IMR-90 (cell line): ENCODE data around the gene CYFIP1. TPM values are rescaled to one million over a fixed set of nuclear protein-coding genes. Genes with fewer than 3 reads are reported as not detected.

Source experiments
- ATAC-seq: fragments of 200-7000 bp; cut with Tn5 transposase; 2 replicates; pipeline ENCODE4 v1.9.1; 2020; ENCODE audit warnings: low read depth, mild to moderate bottlenecking, moderate library complexity
- BruUV-seq: library from RNA; stranded (reverse); fragments of 400-500 nt; replicated peaks from 2 replicates; lab custom pipeline; 2021; lab: Mats Ljungman, UMichigan
- CTCF ChIA-PET: fragments of 300-600 bp; formaldehyde crosslinking; extraction: SDS; loops from one replicate; lab custom pipeline; 2021; ENCODE audit warnings: antibody characterized with exemption; lab: Yijun Ruan, JAX
- POLR2A ChIA-PET: fragments of 300-600 bp; sonication (Branson Sonifier 250); formaldehyde crosslinking; loops from one replicate; lab custom pipeline; 2022; ENCODE audit warnings: antibody characterized with exemption; ENCODE audit not compliant: unreplicated experiment; lab: Charles Lee
- DNase-seq: peaks from one replicate; pipeline ENCODE4 v3.0.0; 2013
- H2AFZ ChIP-seq: replicated peaks from 2 replicates; pipeline ENCODE3; 2013; ENCODE audit warnings: low read length, mild to moderate bottlenecking; ENCODE audit not compliant: poor library complexity
- H2AK5ac ChIP-seq: 2 replicates; pipeline ENCODE4 v1.6.1; 2013; ENCODE audit warnings: low read depth, low read length, inconsistent platforms
- H2AK9ac ChIP-seq: replicated peaks from 2 replicates; pipeline ENCODE3; 2013; ENCODE audit warnings: mild to moderate bottlenecking, low read depth, low read length, moderate library complexity; ENCODE audit not compliant: poor library complexity
- H2BK120ac ChIP-seq: 2 replicates; pipeline ENCODE4 v1.6.1; 2013; ENCODE audit warnings: low read depth, low read length, inconsistent platforms
- H2BK15ac ChIP-seq: 3 replicates; pipeline ENCODE4 v1.6.1; 2013; ENCODE audit warnings: low read depth, low read length, inconsistent platforms
- H2BK20ac ChIP-seq: 2 replicates; pipeline ENCODE4 v1.6.1; 2013; ENCODE audit warnings: low read depth, mild to moderate bottlenecking, inconsistent platforms, low read length, moderate library complexity
- H2BK5ac ChIP-seq: 2 replicates; pipeline ENCODE4 v1.6.1; 2013; ENCODE audit warnings: mild to moderate bottlenecking, low read depth, low read length, inconsistent platforms; ENCODE audit not compliant: poor library complexity, severe bottlenecking
- H3K14ac ChIP-seq: replicated peaks from 2 replicates; pipeline ENCODE4 v1.6.1; 2013; ENCODE audit warnings: low read depth, low read length, inconsistent platforms
- H3K18ac ChIP-seq: 2 replicates; pipeline ENCODE4 v1.6.1; 2013; ENCODE audit warnings: low read depth, low read length, control low read depth
- H3K23ac ChIP-seq: 2 replicates; pipeline ENCODE4 v1.6.1; 2013; ENCODE audit warnings: low read depth, low read length, inconsistent platforms
- H3K27ac ChIP-seq: 2 replicates; pipeline ENCODE4 v1.5.1; 2013; ENCODE audit warnings: mild to moderate bottlenecking, control low read depth, low read length; ENCODE audit not compliant: insufficient read depth
- H3K27me3 ChIP-seq: 2 replicates; pipeline ENCODE4 v1.6.1; 2013; ENCODE audit warnings: low read length; ENCODE audit not compliant: control insufficient read depth, insufficient read depth
- H3K36me3 ChIP-seq: 2 replicates; pipeline ENCODE4 v1.6.1; 2013; ENCODE audit warnings: low read length, mixed read lengths; ENCODE audit not compliant: control insufficient read depth, insufficient read depth
- H3K4ac ChIP-seq: 2 replicates; pipeline ENCODE4 v1.6.1; 2013; ENCODE audit warnings: low read depth, low read length, inconsistent platforms
- H3K4me1 ChIP-seq: 2 replicates; pipeline ENCODE4 v1.6.1; 2013; ENCODE audit warnings: low read length, mixed read lengths; ENCODE audit not compliant: control insufficient read depth, insufficient read depth
- H3K4me2 ChIP-seq: 2 replicates; pipeline ENCODE4 v1.6.1; 2013; ENCODE audit warnings: low read depth, mild to moderate bottlenecking, control low read depth, low read length, moderate library complexity
- H3K4me3 ChIP-seq: 2 replicates; pipeline ENCODE4 v1.5.1; 2013; ENCODE audit warnings: low read depth, mild to moderate bottlenecking, control low read depth, low read length, moderate library complexity; ENCODE audit not compliant: insufficient read depth
- H3K56ac ChIP-seq: 2 replicates; pipeline ENCODE4 v1.6.1; 2013; ENCODE audit warnings: low read length, inconsistent platforms; ENCODE audit not compliant: insufficient read depth; ENCODE audit errors: extremely low read depth
- H3K79me1 ChIP-seq, 2 experiments: 2 replicates each; pipeline ENCODE4 v1.6.1; 2013; ENCODE audit warnings: low read length in 2 of 2, inconsistent platforms in 1 of 2, low read depth in 1 of 2
- H3K9ac ChIP-seq: 2 replicates; pipeline ENCODE4 v1.6.1; 2013; ENCODE audit warnings: low read depth, low read length, control low read depth
- H3K9me1 ChIP-seq: 2 replicates; pipeline ENCODE4 v1.6.1; 2013; ENCODE audit warnings: low read length, inconsistent platforms; ENCODE audit not compliant: insufficient read depth
- H3K9me3 ChIP-seq: 2 replicates; pipeline ENCODE4 v1.6.1; 2013; ENCODE audit warnings: low read length; ENCODE audit not compliant: control insufficient read depth, insufficient read depth
- H4K20me1 ChIP-seq: 2 replicates; pipeline ENCODE4 v1.6.1; 2013; ENCODE audit warnings: low read length, inconsistent platforms; ENCODE audit not compliant: insufficient read depth
- H4K5ac ChIP-seq: 2 replicates; pipeline ENCODE4 v1.6.1; 2013; ENCODE audit warnings: mild to moderate bottlenecking, low read depth, low read length, control low read depth
- H4K8ac ChIP-seq, 2 experiments: 2 replicates each; pipeline ENCODE4 v1.6.1; 2013; ENCODE audit warnings: low read depth in 2 of 2, low read length in 2 of 2, control low read depth in 1 of 2, inconsistent platforms in 1 of 2
- H4K91ac ChIP-seq: 2 replicates; pipeline ENCODE4 v1.6.1; 2013; ENCODE audit warnings: low read depth, low read length, inconsistent platforms; ENCODE audit not compliant: insufficient read depth
- BHLHE40 ChIP-seq: fragments of 150-350 bp; IDR thresholded peaks from 2 replicates; pipeline ENCODE4 v1.6.1; 2016; ENCODE audit warnings: mild to moderate bottlenecking, low read depth, low read length
- MAFK ChIP-seq: IDR thresholded peaks from 2 replicates; pipeline ENCODE4 v1.6.1; 2012; ENCODE audit warnings: low read depth, low read length, improper control_type of control experiment
- MAZ ChIP-seq: IDR thresholded peaks from 2 replicates; pipeline ENCODE4 v1.6.1; 2012; ENCODE audit warnings: low read depth, mild to moderate bottlenecking, low read length, improper control_type of control experiment, moderate library complexity, borderline replicate concordance
- POLR2A ChIP-seq: IDR thresholded peaks from 2 replicates; pipeline ENCODE4 v1.6.1; 2012; ENCODE audit warnings: mild to moderate bottlenecking, low read depth, low read length
- RFX5 ChIP-seq: IDR thresholded peaks from 2 replicates; pipeline ENCODE4 v1.8.0; 2012; ENCODE audit warnings: low read depth, mild to moderate bottlenecking, low read length, moderate library complexity
- WGBS, 2 experiments: methylation state at CpG; one replicate each; pipeline versions ENCODE4 v1.1.5 to v1.1.7; 2013; ENCODE audit warnings: missing lambda C conversion rate in 2 of 2; ENCODE audit not compliant: insufficient read length in 1 of 2; ENCODE audit errors: extremely low coverage in 2 of 2; 5-methylcytosine and 5-hydroxymethylcytosine counted together
- dilution Hi-C: fragments of 300-500 bp; cut with HindIII; formaldehyde crosslinking; loops from one replicate; pipeline ENCODE4 v1.14.3; 2018; ENCODE audit warnings: low sequenced_read_pairs; ENCODE audit not compliant: unreplicated experiment
- in situ Hi-C: fragments of 300-500 bp; cut with MboI; formaldehyde crosslinking; loops from 3 replicates; pipeline ENCODE4 v1.14.3; 2019; ENCODE audit warnings: low sequenced_read_pairs, inconsistent platforms, mixed read lengths
- intact Hi-C: fragments of 100-400 bp; cut with micrococcal nuclease; formaldehyde crosslinking; loops from 2 replicates; pipeline ENCODE4 v1.10.0; 2022
- polyA plus RNA-seq, 3 experiments: library from polyadenylated mRNA; depleted of rRNA; stranded (reverse); fragments of >200 nt; gene quantifications; 2 replicates each; pipeline ENCODE4 v1.2.3, GENCODE V29; 2012; ENCODE audit warnings: low replicate concordance in 1 of 3
- total RNA-seq: library from RNA; depleted of rRNA; stranded (reverse); fragments of >200 nt; gene quantifications from 2 replicates; pipeline ENCODE4 v1.2.3, GENCODE V29; 2012
- TF ChIP-seq, protein P1 (sequence below): fragments of 150-350 bp; IDR thresholded peaks from 2 replicates; pipeline ENCODE4 v1.6.1; 2016; ENCODE audit warnings: low read depth, mild to moderate bottlenecking, low read length, moderate library complexity, borderline replicate concordance
- TF ChIP-seq, protein P2 (sequence below): fragments of 150-350 bp; IDR thresholded peaks from 2 replicates; pipeline ENCODE4 v1.6.1; 2017; ENCODE audit warnings: mild to moderate bottlenecking, antibody characterized with exemption, low read length, low read depth

Gene CYFIP1
- total and polyA plus RNA-seq, 2 of the 4 experiments (the other 2 are of a cell fraction), result 58.4 to 163 TPM

DNA sequence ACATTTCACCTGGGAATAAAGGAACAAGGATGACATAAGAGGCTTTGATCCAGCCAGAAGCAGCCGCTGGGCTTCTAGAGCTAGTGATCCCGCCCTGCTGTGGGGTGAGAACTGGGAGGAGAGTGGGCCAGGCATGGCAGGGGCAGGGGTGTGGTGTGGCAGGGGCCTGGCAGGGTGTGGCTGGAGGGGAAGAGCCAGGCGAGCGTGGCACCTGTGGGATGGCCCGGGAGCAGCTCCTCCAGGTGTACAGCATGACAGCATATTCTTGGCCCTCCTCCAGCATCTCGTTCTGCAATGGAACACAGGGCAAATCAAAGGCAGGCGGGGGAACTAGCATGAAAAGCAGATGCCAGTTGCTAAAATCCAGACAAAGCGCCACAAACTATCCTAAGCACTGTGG is 35.5 kb downstream of the CYFIP1 start:
- intact Hi-C loops (no loop called here), dilution Hi-C loops (no loop called here), in situ Hi-C loops (no loop called here)
- no peak for DNase-seq
- Histone ChIP-seq H3K4ac (no peak overlapping the region), H2BK5ac (no peak overlapping the region), H2AFZ (no peak overlapping the region), H3K36me3 (peaks cover 38% of the 10 kb centered on the region), H3K56ac (no peak overlapping the region), H2BK20ac (no peak overlapping the region), H3K79me1 (peaks cover 13 to 57% of the 10 kb centered on the region in 2 experiments; a peak in 3 of 4 replicates), H3K18ac (no peak overlapping the region), H3K23ac (no peak overlapping the region), H2BK120ac (no peak overlapping the region), H2AK5ac (no peak overlapping the region), H4K5ac (no peak overlapping the region), H3K27me3 (no peaks in the 10 kb centered on the region), H3K27ac (no peak overlapping the region), H3K9me1 (peaks cover 13% of the 10 kb centered on the region; the same call in 1 of the 2 replicates), H3K9ac (no peak overlapping the region), H2BK15ac (no peak overlapping the region), H2AK9ac (no peak overlapping the region), H4K91ac (no peak overlapping the region), H3K9me3 (no peaks in the 10 kb centered on the region), H3K4me2 (no peak overlapping the region), H3K4me1 (peaks cover 4% of the 10 kb centered on the region; the same call in 1 of the 2 replicates), H3K14ac (no peak overlapping the region), H3K4me3 (no peak overlapping the region), H4K8ac (no peak overlapping the region), H4K20me1 (peaks cover 37% of the 10 kb centered on the region)
- ChIA-PET POLR2A (no interaction called here), CTCF (no interaction called here)
- no peak for ATAC-seq
- WGBS, 2 experiments, result 90% methylated on average over 8 of the region's 8 CpGs; no CpG with 5 or more reads in 1 of the 2 experiments
- no peak for TF ChIP-seq MAFK
- no peak for TF ChIP-seq BHLHE40
- TF ChIP-seq RFX5, result no peak
- TF ChIP-seq, protein P1, sequence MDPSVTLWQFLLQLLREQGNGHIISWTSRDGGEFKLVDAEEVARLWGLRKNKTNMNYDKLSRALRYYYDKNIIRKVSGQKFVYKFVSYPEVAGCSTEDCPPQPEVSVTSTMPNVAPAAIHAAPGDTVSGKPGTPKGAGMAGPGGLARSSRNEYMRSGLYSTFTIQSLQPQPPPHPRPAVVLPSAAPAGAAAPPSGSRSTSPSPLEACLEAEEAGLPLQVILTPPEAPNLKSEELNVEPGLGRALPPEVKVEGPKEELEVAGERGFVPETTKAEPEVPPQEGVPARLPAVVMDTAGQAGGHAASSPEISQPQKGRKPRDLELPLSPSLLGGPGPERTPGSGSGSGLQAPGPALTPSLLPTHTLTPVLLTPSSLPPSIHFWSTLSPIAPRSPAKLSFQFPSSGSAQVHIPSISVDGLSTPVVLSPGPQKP, result no peak
- no peak for TF ChIP-seq MAZ
- TF ChIP-seq POLR2A, result no peak
- TF ChIP-seq, protein P2, sequence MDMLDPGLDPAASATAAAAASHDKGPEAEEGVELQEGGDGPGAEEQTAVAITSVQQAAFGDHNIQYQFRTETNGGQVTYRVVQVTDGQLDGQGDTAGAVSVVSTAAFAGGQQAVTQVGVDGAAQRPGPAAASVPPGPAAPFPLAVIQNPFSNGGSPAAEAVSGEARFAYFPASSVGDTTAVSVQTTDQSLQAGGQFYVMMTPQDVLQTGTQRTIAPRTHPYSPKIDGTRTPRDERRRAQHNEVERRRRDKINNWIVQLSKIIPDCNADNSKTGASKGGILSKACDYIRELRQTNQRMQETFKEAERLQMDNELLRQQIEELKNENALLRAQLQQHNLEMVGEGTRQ, result no peak
- no TSS peak for BruUV-seq
